Astrocyte (in vitro differentiated cells and primary cell): ENCODE data around the gene RASGRF2.

Experiments used
- CTCF ChIP-seq: IDR thresholded peaks from 2 replicates; pipeline ENCODE4 v1.5.1; 2011; ENCODE audit warnings: low read depth, mild to moderate bottlenecking, inconsistent platforms, low read length, moderate library complexity; ENCODE audit not compliant: insufficient read depth
- EZH2 ChIP-seq: IDR thresholded peaks from 2 replicates; pipeline ENCODE4 v1.6.1; 2012; ENCODE audit warnings: mild to moderate bottlenecking, low read length, inconsistent platforms; ENCODE audit not compliant: insufficient read depth

- TF ChIP-seq CTCF (no peak), EZH2 (no peak)
Observed at GRCh38 chr5:81005708-81006107, 45.5 kb downstream of the RASGRF2 start.
